Thoracic aorta (tissue), 2 donors: ENCODE measurements around the gene HS6ST3. TPM values are rescaled to one million over a fixed set of nuclear protein-coding genes. Genes with fewer than 3 reads are reported as not detected.

ENCODE experiments used
- ATAC-seq: fragments of 150-250 bp; one replicate; pipeline ENCODE4 v1.8.0; 2017; ENCODE audit warnings: low read depth; ENCODE audit not compliant: insufficient number of reproducible peaks, low FRiP score
- DNase-seq: peaks from one replicate; pipeline ENCODE4 v3.0.0-alpha.2; 2020; ENCODE audit warnings: low spot score
- H3K27ac ChIP-seq, 2 donors: fragments of 200-600 bp; sonication (generic); 1 replicate in 1 of 2; 2 replicates in 1 of 2; pipeline ENCODE4 v1.5.1; 2016; ENCODE audit warnings: mild to moderate bottlenecking in 2 of 2, moderate library complexity in 2 of 2
- H3K27me3 ChIP-seq: fragments of 200-600 bp; sonication (generic); replicated peaks from 2 replicates; pipeline ENCODE4 v1.6.0; 2016; ENCODE audit warnings: mild to moderate bottlenecking; ENCODE audit not compliant: insufficient read depth
- H3K36me3 ChIP-seq: fragments of 200-600 bp; sonication (generic); one replicate; pipeline ENCODE4 v1.5.1; 2016
- H3K4me1 ChIP-seq, 2 donors: fragments of 200-600 bp; sonication (generic); 1 replicate in 1 of 2; 2 replicates in 1 of 2; pipeline versions ENCODE4 v1.5.1 to v1.6.0; 2016; ENCODE audit warnings: low read depth in 2 of 2, mild to moderate bottlenecking in 1 of 2; ENCODE audit not compliant: control insufficient read depth in 1 of 2
- H3K4me3 ChIP-seq: fragments of 200-600 bp; sonication (generic); 2 replicates; pipeline ENCODE4 v1.5.1; 2016; ENCODE audit warnings: mild to moderate bottlenecking
- H3K9me3 ChIP-seq: fragments of 200-600 bp; sonication (generic); 2 replicates; pipeline ENCODE4 v1.5.1; 2016
- CTCF ChIP-seq: fragments of 200-600 bp; sonication (generic); IDR thresholded peaks from one replicate; pipeline ENCODE4 v1.5.1; 2019; ENCODE audit warnings: antibody characterized with exemption
- total RNA-seq, 2 donors: library from RNA; depleted of rRNA; stranded (reverse); fragments of >200 nt; gene quantifications; one replicate each; pipeline versions ENCODE4 v1.1.0 to v1.2.3, GENCODE V29; 2016

The HS6ST3 gene
- total RNA-seq, 2 donors from 2014 or later = 1.1 to 1.8 TPM

GRCh38 chr13:96252903-96253302, 163.0 kb downstream of the HS6ST3 start:
- no peak for TF ChIP-seq CTCF
- no peak overlapping the region for H3K27ac ChIP-seq
- ATAC-seq (no peak), DNase-seq (no peak)
- no peaks in the 10 kb centered on the region for H3K4me1 ChIP-seq
- H3K27me3 ChIP-seq = no peaks in the 10 kb centered on the region
- no peaks in the 10 kb centered on the region for H3K36me3 ChIP-seq
- H3K4me3 ChIP-seq = no peak overlapping the region
- no peaks in the 10 kb centered on the region for H3K9me3 ChIP-seq

GRCh38 chr13:96273196-96273595, 183.3 kb downstream of the HS6ST3 start:
- TF ChIP-seq CTCF = no peak
- no peaks in the 10 kb centered on the region for H3K9me3 ChIP-seq
- H3K27ac ChIP-seq = no peak overlapping the region
- ATAC-seq (no peak), DNase-seq (no peak)
- H3K4me1 ChIP-seq = peaks cover 0 to 17% of the 10 kb centered on the region in 2 donors
- H3K4me3 ChIP-seq = no peak overlapping the region
- H3K27me3 ChIP-seq = no peaks in the 10 kb centered on the region
- H3K36me3 ChIP-seq = no peaks in the 10 kb centered on the region

- peaks cover 0 to 17% of the 10 kb centered on the region in 2 donors for H3K4me1 ChIP-seq
- no peak overlapping the region for H3K27ac ChIP-seq
- TF ChIP-seq CTCF = no peak
- H3K4me3 ChIP-seq = no peak overlapping the region
- DNase-seq = no peak
- H3K9me3 ChIP-seq = no peaks in the 10 kb centered on the region
- H3K36me3 ChIP-seq = no peaks in the 10 kb centered on the region
- no peak for ATAC-seq
- H3K27me3 ChIP-seq = no peaks in the 10 kb centered on the region
Observed at GRCh38 chr13:96274046-96274445, 184.1 kb downstream of the HS6ST3 start.

- H3K4me3 ChIP-seq = no peak overlapping the region
- TF ChIP-seq CTCF = no peak
- H3K27me3 ChIP-seq = no peaks in the 10 kb centered on the region
- H3K4me1 ChIP-seq = peaks cover 0 to 17% of the 10 kb centered on the region in 2 donors
- no peaks in the 10 kb centered on the region for H3K9me3 ChIP-seq
- H3K36me3 ChIP-seq = no peaks in the 10 kb centered on the region
- H3K27ac ChIP-seq = no peak overlapping the region
- DNase-seq (no peak), ATAC-seq (no peak)
Observed at GRCh38 chr13:96279904-96280303, 190.0 kb downstream of the HS6ST3 start.

- Histone ChIP-seq H3K4me3 (no peak overlapping the region), H3K36me3 (no peaks in the 10 kb centered on the region), H3K9me3 (no peaks in the 10 kb centered on the region), H3K4me1 (no peaks in the 10 kb centered on the region), H3K27ac (no peak overlapping the region), H3K27me3 (no peaks in the 10 kb centered on the region)
- no peak for DNase-seq
- ATAC-seq = no peak
- TF ChIP-seq CTCF = no peak
Observed at GRCh38 chr13:96284971-96285370, 195.1 kb downstream of the HS6ST3 start.
